Tibial nerve (tissue), 4 donors: ENCODE measurements around the gene PTBP3. TPM values are rescaled to one million over a fixed set of nuclear protein-coding genes. Genes with fewer than 3 reads are reported as not detected.

Experiments
- DNase-seq, 2 donors: peaks; one replicate each; pipeline ENCODE4 v3.0.0-alpha.2; 2019; ENCODE audit warnings: low spot score in 2 of 2
- H3K27ac ChIP-seq, 4 donors: fragments of 200-600 bp; sonication (generic) in 3 of 4; one replicate each; pipeline ENCODE4 v1.5.1; 2017 to 2019; ENCODE audit warnings: mild to moderate bottlenecking in 1 of 4
- H3K27me3 ChIP-seq, 2 donors: fragments of 200-600 bp; sonication (generic) in 1 of 2; one replicate each; pipeline versions ENCODE4 v1.5.1 to v1.6.0; 2017 to 2019
- H3K36me3 ChIP-seq, 3 donors: fragments of 200-600 bp; sonication (generic); one replicate each; pipeline ENCODE4 v1.5.1; 2018 to 2019
- H3K4me1 ChIP-seq, 4 donors: fragments of 200-600 bp; sonication (generic) in 3 of 4; one replicate each; pipeline ENCODE4 v1.5.1; 2017 to 2019
- H3K4me3 ChIP-seq, 4 donors: fragments of 200-600 bp; sonication (generic) in 3 of 4; one replicate each; pipeline ENCODE4 v1.5.1; 2017 to 2019; ENCODE audit warnings: mild to moderate bottlenecking in 1 of 4, moderate library complexity in 1 of 4
- H3K9me3 ChIP-seq, 4 donors: fragments of 200-600 bp; sonication (generic) in 3 of 4; one replicate each; pipeline ENCODE4 v1.5.1; 2017 to 2019
- CTCF ChIP-seq, 5 experiments: fragments of 200-600 bp in 3 of 5; fragments of 450-650 bp in 2 of 5; sonication (generic) in 3 of 5; IDR thresholded peaks; one replicate each; pipeline ENCODE4 v1.5.1; 2016 to 2019; ENCODE audit warnings: antibody characterized with exemption in 5 of 5, mild to moderate bottlenecking in 3 of 5, moderate library complexity in 2 of 5
- EP300 ChIP-seq, 2 donors: sonication (generic); formaldehyde crosslinking; IDR thresholded peaks; one replicate each; pipeline ENCODE4 v1.6.1; 2017; ENCODE audit warnings: antibody characterized with exemption in 2 of 2, mild to moderate bottlenecking in 1 of 2
- POLR2A ChIP-seq, 2 donors: fragments of 450-650 bp; IDR thresholded peaks; one replicate each; pipeline ENCODE4 v1.6.1; 2017; ENCODE audit warnings: antibody characterized with exemption in 2 of 2, mild to moderate bottlenecking in 2 of 2, moderate library complexity in 2 of 2
- WGBS, 2 donors: methylation state at CpG; one replicate each; pipeline ENCODE4 v1.1.5; 2018; 5-methylcytosine and 5-hydroxymethylcytosine counted together
- small RNA-seq: library from RNA; depleted of rRNA; stranded (forward); fragments of <200 nt; gene quantifications from one replicate; pipeline ENCODE3, GENCODE V24; 2016
- total RNA-seq, 4 donors: library from RNA; depleted of rRNA; stranded (reverse); fragments of >200 nt; gene quantifications; one replicate each; pipeline ENCODE4 v1.1.0, GENCODE V29; 2016

PTBP3 gene
- total RNA-seq, 4 donors from 2014 or later: 25.9 to 46.5 (median 31.8) TPM

DNA sequence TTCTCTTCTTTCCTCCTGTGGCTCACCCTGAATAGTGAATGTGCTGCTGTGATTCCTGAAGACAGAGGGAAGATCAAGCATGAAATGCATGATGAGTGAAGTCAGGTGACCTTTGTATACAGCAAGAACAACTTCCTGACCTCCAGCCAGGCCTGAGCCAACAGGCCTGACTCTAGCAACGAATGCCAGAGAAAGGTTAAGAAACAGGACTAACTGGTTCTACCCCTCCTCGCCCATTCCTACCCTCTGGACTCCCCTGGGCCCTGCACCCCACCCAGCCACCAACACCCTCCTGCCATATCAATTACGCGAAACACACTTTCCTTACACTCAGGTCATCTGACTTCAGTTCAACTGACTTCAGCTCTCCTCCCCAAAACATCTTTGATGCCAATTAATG is 163.2 kb downstream of the PTBP3 start:
- H3K27me3 ChIP-seq: peaks cover 0 to 6% of the 10 kb centered on the region in 2 donors
- no peak for TF ChIP-seq POLR2A (IDR thresholded peaks at IDR 0.05)
- TF ChIP-seq CTCF (IDR thresholded peaks at IDR 0.05): no peak
- TF ChIP-seq EP300 (IDR thresholded peaks at IDR 0.05): no peak
- no peak overlapping the region for H3K4me3 ChIP-seq
- H3K4me1 ChIP-seq: peaks cover 0 to 15% (median 9%) of the 10 kb centered on the region in 4 donors
- H3K9me3 ChIP-seq: no peaks in the 10 kb centered on the region
- DNase-seq: no peak
- H3K27ac ChIP-seq: peak overlapping the region in 1 of 4 donors; percentile 16
- 69% methylated on average over 4 of the region's 4 CpGs for WGBS, 2 donors
- no peaks in the 10 kb centered on the region for H3K36me3 ChIP-seq

DNA sequence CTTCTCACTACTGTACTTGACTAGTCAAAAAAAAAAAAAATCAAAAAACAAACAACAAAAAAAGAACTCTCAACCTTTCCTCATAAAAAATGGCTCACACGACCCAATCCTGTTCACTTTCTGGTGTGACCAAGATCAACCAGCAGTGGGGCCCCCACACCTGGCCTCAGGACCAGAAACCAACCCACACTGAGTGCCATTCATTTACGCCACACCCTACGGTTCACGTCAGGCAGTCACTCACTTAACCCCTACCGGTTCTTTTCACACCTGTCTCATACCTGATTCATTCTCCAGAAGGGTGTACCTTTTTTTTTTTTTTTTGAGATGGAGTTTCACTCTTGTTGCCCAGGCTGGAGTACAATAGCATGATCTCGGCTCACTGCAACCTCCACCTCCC is 164.1 kb downstream of the PTBP3 start:
- DNase-seq: no peak
- TF ChIP-seq CTCF (IDR thresholded peaks at IDR 0.05) (no peak), POLR2A (IDR thresholded peaks at IDR 0.05) (no peak), EP300 (IDR thresholded peaks at IDR 0.05) (no peak)
- Histone ChIP-seq H3K4me1 (peaks cover 0 to 9% (median 7%) of the 10 kb centered on the region in 4 donors), H3K36me3 (no peaks in the 10 kb centered on the region), H3K27me3 (peaks cover 0 to 3% of the 10 kb centered on the region in 2 donors), H3K27ac (no peak overlapping the region), H3K9me3 (no peaks in the 10 kb centered on the region), H3K4me3 (no peak overlapping the region)
- WGBS, 2 donors: 85 to 92% methylated on average over 6 of the region's 6 CpGs

DNA sequence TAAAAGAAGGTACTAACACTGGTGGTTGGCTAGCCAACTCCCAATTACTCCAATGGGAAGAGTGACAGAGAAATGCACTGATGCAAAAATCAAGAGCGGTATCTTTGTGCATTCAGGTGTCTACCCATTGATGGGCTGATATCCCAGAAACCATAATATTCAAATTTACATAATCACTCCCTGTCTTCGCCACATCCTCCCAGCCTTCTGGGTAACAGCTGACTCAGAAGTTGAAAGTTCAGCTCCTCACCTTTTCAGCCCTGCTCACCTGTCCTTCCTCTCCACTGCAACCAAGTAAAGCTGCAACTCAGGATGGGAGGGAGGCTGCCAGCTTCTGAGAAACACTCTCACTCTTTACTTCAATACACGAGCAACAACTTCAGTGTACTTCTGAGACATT is 165.2 kb downstream of the PTBP3 start:
- Histone ChIP-seq H3K9me3 (no peaks in the 10 kb centered on the region), H3K27me3 (no peaks in the 10 kb centered on the region), H3K4me1 (peaks cover 0 to 6% (median 0%) of the 10 kb centered on the region in 4 donors), H3K27ac (no peak overlapping the region), H3K4me3 (no peak overlapping the region), H3K36me3 (no peaks in the 10 kb centered on the region)
- DNase-seq: no peak
- TF ChIP-seq CTCF (IDR thresholded peaks at IDR 0.05) (no peak), POLR2A (IDR thresholded peaks at IDR 0.05) (no peak), EP300 (IDR thresholded peaks at IDR 0.05) (no peak)
- WGBS, 2 donors: 68 to 92% methylated on average over 3 of the region's 3 CpGs

Small RNA genes lying within 50 kb of the gene (small RNA-seq; reads per million reads assigned to genes)
- gene RF00019 (not detected), gene RN7SL430P (not detected), gene RN7SL57P (not detected), gene RNA5SP295 (not detected)

Other genes with a start within 250 kb of the PTBP3 start
- 10 to 100 TPM in 2 of 4 donors, 1 to 10 TPM in 2; 6.9 to 19.8 (median 11.5) TPM for gene SUSD1, start 158.3 kb downstream of the PTBP3 start, total RNA-seq
- 10 to 100 TPM; 34.1 to 48.9 (median 37.7) TPM for gene HSDL2, start 46.5 kb upstream of the PTBP3 start, total RNA-seq
- gene KIAA1958, start 153.2 kb upstream of the PTBP3 start, total RNA-seq: 1 to 10 TPM; 3.7 to 5.2 (median 4.5) TPM